CD4-positive, alpha-beta T cell treated with Interleukin-12 subunit alpha and Interleukin-12 subunit beta, for 1 hour (primary cell): ENCODE measurements around the gene MFRP.
"Not testable (repeated sequence)": the region's sequence is repeated elsewhere in the genome, so short reads cannot be mapped to it uniquely, and the experiment has no call there.

Experiments
- DNase-seq: peaks from one replicate; pipeline ENCODE4 v3.0.0-alpha.2; 2020

Gene MFRP

GRCh38 chr11:119346605-119347004, at the start of gene MFRP:
Gene MFRP, minus strand, starts transcription at chr11:119346705. Its CDS starts 192 bp downstream, at chr11:119346513.
- no peak for DNase-seq

DNA sequence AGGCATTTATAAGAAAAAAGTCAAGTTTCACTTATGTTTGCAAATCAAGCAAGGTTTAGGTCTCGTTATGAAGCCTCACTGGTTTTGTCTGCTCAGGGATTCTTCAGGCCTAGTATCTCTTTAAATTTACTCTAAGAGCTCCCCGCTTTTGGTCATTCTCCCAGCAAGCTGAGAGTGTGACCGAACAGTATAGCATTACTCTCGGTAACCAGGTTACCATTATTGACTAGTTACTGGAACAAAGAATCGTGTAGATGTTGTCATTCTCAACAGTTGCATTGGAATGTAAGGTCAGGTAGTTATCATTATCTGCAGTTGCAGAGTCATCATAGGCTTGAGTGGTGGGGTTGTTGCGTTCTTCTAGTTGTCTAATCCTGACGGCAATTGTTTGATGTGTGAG, 44.8 kb upstream of the MFRP start:
- DNase-seq, result no peak

- no peak for DNase-seq
Measured at GRCh38 chr11:119389611-119390254, 43.2 kb upstream of the MFRP start.

DNA sequence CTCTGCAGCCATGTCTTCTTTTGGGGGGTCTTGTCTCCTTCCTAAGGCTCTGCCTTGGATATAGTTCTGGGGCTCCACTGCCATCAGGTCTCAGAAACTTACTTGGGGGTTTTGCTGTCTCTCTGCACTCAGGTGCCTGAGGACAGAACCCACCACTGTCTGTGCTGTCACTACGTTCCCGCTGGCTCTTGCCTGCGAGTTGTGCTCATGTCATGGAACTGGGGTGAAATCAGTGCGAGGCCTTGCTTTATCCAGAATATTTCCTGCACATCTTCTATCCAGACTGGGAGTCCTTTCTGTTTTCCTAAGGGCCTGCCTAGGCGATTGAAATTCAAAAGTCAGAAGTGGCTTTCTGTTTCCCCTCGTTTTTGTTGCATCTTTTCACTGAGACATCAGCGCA, 41.6 kb upstream of the MFRP start:
- no peak for DNase-seq

DNA sequence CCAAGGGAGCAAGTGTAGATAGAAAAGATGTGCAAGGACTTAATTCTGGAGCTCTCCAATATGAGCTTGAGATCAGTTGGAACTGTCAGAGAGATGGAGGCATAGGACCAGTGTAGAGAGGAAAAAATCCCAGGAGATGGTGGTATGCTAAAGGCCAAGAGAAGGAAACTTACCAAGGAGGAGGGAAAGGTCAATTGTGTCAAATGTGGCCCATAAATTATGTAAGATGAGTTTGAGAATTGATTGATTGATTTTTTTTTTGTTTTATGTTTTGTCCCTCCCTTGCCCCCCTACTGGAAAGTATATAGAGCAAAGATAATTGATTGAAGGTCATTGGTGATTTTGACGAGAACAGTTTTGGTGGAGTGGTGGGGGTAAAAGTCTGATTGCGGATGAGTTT, 37.8 kb upstream of the MFRP start:
- no peak for DNase-seq

DNA sequence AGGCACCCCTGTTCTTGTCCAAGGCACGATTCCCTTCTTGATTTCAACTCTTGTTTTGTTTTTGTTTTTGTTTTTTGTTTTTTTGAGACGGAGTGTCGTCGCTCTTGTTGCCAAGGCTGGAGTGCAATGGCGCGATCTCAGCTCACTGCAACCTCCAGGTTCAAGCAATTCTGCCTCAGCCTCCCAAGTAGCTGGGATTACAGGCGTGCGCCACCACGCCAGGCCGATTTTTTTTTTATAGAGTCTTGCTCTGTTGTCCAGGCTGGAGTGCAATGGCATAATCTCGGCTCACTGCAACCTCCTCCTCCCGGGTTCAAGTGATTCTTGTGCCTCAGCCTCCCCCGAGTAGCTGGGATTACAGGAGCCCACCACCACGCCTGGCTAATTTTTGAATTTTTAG, 36.0 kb upstream of the MFRP start:
- DNase-seq, result not testable (repeated sequence)

DNA sequence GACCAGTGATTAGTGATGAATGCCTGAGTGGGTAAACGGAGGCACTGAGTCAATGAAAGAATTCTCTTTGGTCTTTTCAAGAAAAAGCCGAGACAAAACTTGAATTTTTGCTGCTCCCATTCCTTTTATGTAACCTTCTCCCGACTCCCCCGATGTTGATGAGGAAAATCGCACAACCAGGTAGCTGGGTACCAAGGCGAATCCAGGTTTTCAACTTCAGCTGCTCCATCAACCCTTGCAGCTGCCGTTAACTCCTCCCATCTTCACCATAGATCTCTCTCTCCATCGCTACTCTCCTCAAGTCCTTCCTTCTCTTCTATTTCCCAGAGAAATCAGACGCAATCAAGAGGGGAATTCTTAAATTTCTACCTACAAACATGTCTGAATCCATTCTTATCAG, 35.6 kb upstream of the MFRP start:
- DNase-seq, result no peak

GRCh38 chr11:119381181-119381988, 34.9 kb upstream of the MFRP start, which contains the start of gene USP2:
Gene USP2, minus strand, starts transcription at chr11:119381690. Its CDS starts 8,210 bp downstream, at chr11:119373480.
- peak; percentile 97 for DNase-seq

- DNase-seq, result no peak
Measured at GRCh38 chr11:119380827-119381180, 34.3 kb upstream of the MFRP start.

- no peak for DNase-seq
Measured at GRCh38 chr11:119380160-119380826, 33.8 kb upstream of the MFRP start.

- DNase-seq, result no peak
Measured at GRCh38 chr11:119378851-119379465, 32.5 kb upstream of the MFRP start.

GRCh38 chr11:119377961-119378667, 31.6 kb upstream of the MFRP start:
- DNase-seq, result no peak

GRCh38 chr11:119377112-119377901, 30.8 kb upstream of the MFRP start:
- DNase-seq, result no peak

- DNase-seq, result no peak
Measured at GRCh38 chr11:119376197-119376847, 29.8 kb upstream of the MFRP start.

- no peak for DNase-seq
Measured at GRCh38 chr11:119375337-119376196, 29.1 kb upstream of the MFRP start.

DNA sequence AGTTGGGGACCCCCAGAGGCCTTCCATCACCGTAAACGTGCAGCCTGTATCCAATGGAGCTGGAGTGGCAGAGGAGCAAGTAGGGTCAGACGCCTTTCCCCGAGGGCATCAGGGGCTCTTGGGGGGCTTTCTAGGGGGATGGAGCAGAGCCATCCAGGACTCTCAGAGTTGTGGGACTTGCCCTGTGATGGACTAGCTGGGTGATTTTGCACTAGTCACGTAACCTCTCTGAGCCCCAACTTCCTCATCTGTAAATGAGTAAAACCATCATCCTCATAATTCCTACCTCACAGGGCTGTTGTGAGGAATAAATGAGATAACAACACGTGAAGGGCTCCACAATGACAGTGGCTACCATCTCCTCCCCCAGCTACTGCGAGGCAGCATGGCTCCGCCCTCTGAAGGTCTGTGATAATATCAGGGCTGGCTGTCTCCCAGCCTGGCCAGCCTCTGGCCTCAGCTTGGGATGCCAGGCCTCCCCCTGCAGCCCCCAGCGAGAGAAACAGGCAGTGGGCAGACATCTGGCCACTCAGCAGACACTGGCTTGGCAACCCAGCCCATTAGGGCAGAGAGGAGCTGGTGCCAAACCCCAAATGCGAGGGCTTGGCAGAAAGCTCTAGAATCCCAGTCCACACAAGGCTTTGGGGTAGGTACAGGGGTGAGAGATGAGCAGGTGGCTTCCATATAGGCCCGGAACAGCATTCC, 28.3 kb upstream of the MFRP start:
- DNase-seq, result no peak

- peak; percentile 54 for DNase-seq
Measured at GRCh38 chr11:119373921-119374631, 27.6 kb upstream of the MFRP start.

DNA sequence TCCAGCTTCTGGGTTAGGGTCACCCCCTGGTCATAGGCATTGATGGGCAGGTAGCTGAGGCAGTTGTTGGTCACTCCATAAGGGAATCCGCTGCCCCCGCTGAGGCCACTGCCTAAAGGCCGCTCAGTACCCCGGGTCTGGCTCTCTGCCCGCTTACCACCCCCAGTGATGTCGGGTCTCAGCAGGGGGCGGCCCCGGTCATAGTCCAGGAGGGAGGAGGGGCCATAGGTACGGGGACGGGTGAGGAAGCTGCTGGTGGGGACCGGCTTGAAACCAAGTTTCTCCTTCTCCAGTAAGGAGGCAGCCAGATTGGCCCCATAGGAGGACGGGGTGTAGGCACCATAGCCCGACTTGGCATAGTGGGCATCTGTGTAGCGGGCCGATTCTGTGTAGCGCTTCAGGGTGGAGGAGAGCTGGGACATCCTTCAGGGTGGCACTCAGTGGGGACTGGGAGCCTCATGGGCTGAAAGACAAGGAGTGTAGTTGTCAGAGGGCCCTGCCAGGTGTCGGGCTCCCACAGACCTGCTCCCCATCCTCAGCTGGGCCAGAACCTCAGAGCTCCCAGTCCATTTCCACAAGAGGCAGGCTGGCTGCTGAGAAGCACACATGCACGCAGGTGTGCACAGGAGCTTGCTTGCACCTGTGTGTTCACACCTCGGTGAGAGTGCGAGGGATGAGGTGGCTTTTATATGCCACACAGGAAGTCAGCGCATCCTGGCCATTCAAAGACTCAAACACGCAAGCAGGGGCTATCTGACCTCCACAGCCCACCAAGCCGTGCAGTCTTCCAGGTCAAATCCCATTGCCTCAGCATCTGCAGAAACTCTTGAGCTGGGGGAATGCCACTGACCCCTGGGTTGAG, 26.8 kb upstream of the MFRP start:
- DNase-seq, result no peak
